K562 (cell line): ENCODE data around the gene CHRND. TPM values are rescaled to one million over a fixed set of nuclear protein-coding genes. Genes with fewer than 3 reads are reported as not detected.

Experiments used
- ATAC-seq: fragments of 200-7000 bp; cut with Tn5 transposase; 3 replicates; pipeline ENCODE4 v1.9.1; 2020; ENCODE audit warnings: moderate library complexity
- BruUV-seq: library from RNA; stranded (reverse); fragments of 400-500 nt; replicated peaks from 2 replicates; lab custom pipeline; 2021; lab: Mats Ljungman, UMichigan
- CTCF ChIA-PET: fragments of 300-600 bp; formaldehyde crosslinking; extraction: SDS; loops from one replicate; lab custom pipeline; 2021; ENCODE audit warnings: low intra/inter-chr PET ratio; lab: Yijun Ruan, JAX
- POLR2A ChIA-PET: fragments of 300-600, 350-650 bp; sonication (Branson Sonifier 250); formaldehyde crosslinking; extraction: SDS; loops from one replicate; lab custom pipeline; 2021; ENCODE audit warnings: antibody characterized with exemption, inconsistent platforms; lab: Yijun Ruan, JAX
- DNase-seq, 4 experiments: peaks; one replicate each; pipeline versions ENCODE4 v3.0.0 to v3.0.0-alpha.2; 2011 to 2018; ENCODE audit warnings: low spot score in 3 of 4, mixed read lengths in 3 of 4; ENCODE audit errors: extremely low read depth in 1 of 4
- FAIRE-seq: peaks from 2 replicates; lab custom pipeline; 2011; peaks lifted over from hg19 to GRCh38; lab: Jason Lieb, UNC
- H2AFZ ChIP-seq: 2 replicates; pipeline ENCODE4 v1.6.0; 2011; ENCODE audit warnings: low read depth, low read length, control low read depth, inconsistent platforms
- H3K27ac ChIP-seq: fragments of 200-600 bp; 3 replicates; pipeline ENCODE4 v1.8.0; 2011; ENCODE audit warnings: low read depth, mild to moderate bottlenecking, control low read depth, inconsistent platforms, low read length, moderate library complexity, mixed read lengths; ENCODE audit errors: extremely low read depth
- H3K27me3 ChIP-seq, 2 experiments: fragments of 300-600 bp in 1 of 2; 2 replicates in 1 of 2; 3 replicates in 1 of 2; pipeline versions ENCODE4 v1.6.0 to v1.8.0; 2011; ENCODE audit warnings: inconsistent platforms in 2 of 2, low read length in 2 of 2, mild to moderate bottlenecking in 1 of 2, mixed read lengths in 1 of 2, moderate library complexity in 1 of 2; ENCODE audit not compliant: control insufficient read depth in 2 of 2, insufficient read depth in 2 of 2
- H3K36me3 ChIP-seq: fragments of 300-600 bp; 3 replicates; pipeline ENCODE4 v1.8.0; 2011; ENCODE audit warnings: mild to moderate bottlenecking, low read length, inconsistent platforms; ENCODE audit not compliant: control insufficient read depth, insufficient read depth
- H3K4me1 ChIP-seq, 2 experiments: fragments of 200-600 bp in 1 of 2; replicated peaks in 1 of 2; 2 replicates in 1 of 2; 3 replicates in 1 of 2; pipeline versions ENCODE4 v1.5.1 to v1.8.0; 2011; ENCODE audit warnings: inconsistent platforms in 2 of 2, low read length in 2 of 2, mild to moderate bottlenecking in 1 of 2, mixed read lengths in 1 of 2, moderate library complexity in 1 of 2; ENCODE audit not compliant: control insufficient read depth in 2 of 2, insufficient read depth in 2 of 2
- H3K4me2 ChIP-seq: 2 replicates; pipeline ENCODE4 v1.6.1; 2011; ENCODE audit warnings: low read length, control low read depth, inconsistent platforms, mixed read lengths; ENCODE audit not compliant: insufficient read depth
- H3K4me3 ChIP-seq: fragments of 200-600 bp; sonication (generic), shearing (Covaris generic); 2 replicates; pipeline ENCODE4 v1.5.1; 2016; ENCODE audit warnings: control low read depth, inconsistent platforms
- H3K79me2 ChIP-seq: fragments of 200-600 bp; 3 replicates; pipeline ENCODE4 v1.8.0; 2011; ENCODE audit warnings: low read length, inconsistent platforms; ENCODE audit not compliant: control insufficient read depth, insufficient read depth
- H3K9ac ChIP-seq, 2 experiments: 2 replicates each; pipeline versions ENCODE4 v1.6.0 to v1.6.1; 2011; ENCODE audit warnings: low read depth in 2 of 2, low read length in 2 of 2, control low read depth in 1 of 2, inconsistent platforms in 1 of 2, mild to moderate bottlenecking in 1 of 2, mixed read lengths in 1 of 2; ENCODE audit not compliant: insufficient read depth in 1 of 2
- H3K9me1 ChIP-seq: one replicate; pipeline ENCODE4 v1.6.0; 2011; ENCODE audit warnings: inconsistent platforms, mild to moderate bottlenecking, low read length, moderate library complexity; ENCODE audit not compliant: control insufficient read depth, insufficient read depth
- H3K9me3 ChIP-seq: replicated peaks from 2 replicates; pipeline ENCODE4 v1.5.1; 2011; ENCODE audit warnings: low read depth, low read length, inconsistent platforms; ENCODE audit not compliant: control insufficient read depth, insufficient read depth
- H4K20me1 ChIP-seq: replicated peaks from 2 replicates; pipeline ENCODE4 v1.6.1; 2011; ENCODE audit warnings: low read length, inconsistent platforms, mixed read lengths; ENCODE audit not compliant: control insufficient read depth, insufficient read depth
- ATF6 ChIP-seq: sonication (generic); formaldehyde crosslinking; IDR thresholded peaks from 2 replicates; pipeline ENCODE4 v1.4.0; 2020; ENCODE audit warnings: mild to moderate bottlenecking, missing genetic modification reagents
- CBX2 ChIP-seq: fragments of 200-600 bp; sonication (generic); IDR thresholded peaks from one replicate; pipeline ENCODE4 v1.6.1; 2012; ENCODE audit warnings: mild to moderate bottlenecking, low read length, inconsistent platforms; ENCODE audit not compliant: insufficient read depth, poor library complexity, severe bottlenecking
- CREB3 ChIP-seq: fragments of 450-650 bp; conservative IDR thresholded peaks from 2 replicates; pipeline ENCODE4 v1.6.1; 2016; ENCODE audit warnings: missing genetic modification characterization, low read depth, mild to moderate bottlenecking, missing compliant biosample characterization, moderate library complexity
- GABPB1 ChIP-seq: sonication (generic); formaldehyde crosslinking; IDR thresholded peaks from 2 replicates; pipeline ENCODE4 v1.8.0; 2022; ENCODE audit warnings: mild to moderate bottlenecking, missing genetic modification reagents
- HES1 ChIP-seq: fragments of 450-650 bp; IDR thresholded peaks from 2 replicates; pipeline ENCODE4 v1.6.1; 2016; ENCODE audit warnings: low read depth, mild to moderate bottlenecking, moderate library complexity
- HOXB6 ChIP-seq: fragments of 250-450 bp; sonication (Bioruptor Pico); IDR thresholded peaks from 2 replicates; pipeline ENCODE4 v1.5.1; 2022; ENCODE audit warnings: mild to moderate bottlenecking, borderline replicate concordance
- LEF1 ChIP-seq: fragments of 450-650 bp; IDR thresholded peaks from 2 replicates; pipeline ENCODE4 v1.6.1; 2016; ENCODE audit warnings: mild to moderate bottlenecking
- MEF2D ChIP-seq: conservative IDR thresholded peaks from 2 replicates; pipeline ENCODE4 v1.6.1; 2016; ENCODE audit warnings: low read depth, missing genetic modification characterization, missing compliant biosample characterization
- MLX ChIP-seq, 2 experiments: fragments of 450-650 bp in 1 of 2; sonication (generic) in 1 of 2; formaldehyde crosslinking; conservative IDR thresholded peaks; 2 replicates each; pipeline versions ENCODE4 v1.4.0 to v1.8.1; 2020 to 2022; ENCODE audit warnings: mild to moderate bottlenecking in 1 of 2, missing genetic modification reagents in 1 of 2
- NFRKB ChIP-seq: fragments of 450-650 bp; IDR thresholded peaks from 2 replicates; pipeline ENCODE4 v1.6.1; 2016; ENCODE audit warnings: low read depth
- PHB2 ChIP-seq: fragments of 450-650 bp; IDR thresholded peaks from 2 replicates; pipeline ENCODE4 v1.6.1; 2017; ENCODE audit warnings: low read depth
- VEZF1 ChIP-seq: fragments of 200-800 bp; sonication (Bioruptor generic); IDR thresholded peaks from 2 replicates; pipeline ENCODE4 v1.6.1; 2017; ENCODE audit warnings: missing genetic modification characterization, missing compliant biosample characterization
- ZNF121 ChIP-seq: sonication (generic); formaldehyde crosslinking; conservative IDR thresholded peaks from 2 replicates; pipeline ENCODE4 v1.8.0; 2022; ENCODE audit warnings: missing genetic modification reagents
- ZNF217 ChIP-seq: sonication (generic); formaldehyde crosslinking; IDR thresholded peaks from 2 replicates; pipeline ENCODE4 v1.8.0; 2022; ENCODE audit warnings: mild to moderate bottlenecking, missing genetic modification reagents
- ZNF655 ChIP-seq: fragments of 250-450 bp; sonication (Bioruptor Pico); IDR thresholded peaks from 2 replicates; pipeline ENCODE4 v1.5.0; 2021
- WGBS: fragments of 100-300 bp; shearing (Covaris generic); methylation state at CpG from one replicate; pipeline ENCODE4 v1.1.6; 2016; ENCODE audit warnings: low coverage, mixed read lengths; ENCODE audit not compliant: insufficient coverage; ENCODE audit errors: missing lambda C conversion rate; 5-methylcytosine and 5-hydroxymethylcytosine counted together
- in situ Hi-C: fragments of 300-500 bp; cut with MboI; formaldehyde crosslinking; loops from 4 replicates; pipeline ENCODE4 v1.15.0; 2018; ENCODE audit warnings: inconsistent platforms, mixed read lengths
- intact Hi-C: fragments of 100-400 bp; cut with micrococcal nuclease; formaldehyde crosslinking; loops from 2 replicates; pipeline ENCODE4 v1.14.2; 2022
- polyA plus RNA-seq, 8 experiments: library from polyadenylated mRNA; depleted of rRNA in 4 of 8; stranded (reverse) in 5 of 8; unstranded in 3 of 8; fragments of >200 nt; fragmentation: Nextera tagmentation in 2 of 8; fragmentation: Illumina TruSeq in 1 of 8; extraction: Ambion mirVana in 2 of 8; extraction: Trizol in 1 of 8; gene quantifications; 2 replicates each; pipeline versions ENCODE4 v1.2.1 to v1.2.3, GENCODE V29; 2011 to 2014; ENCODE audit warnings: inconsistent platforms in 1 of 8, missing spikeins in 1 of 8
- total RNA-seq, 7 experiments: library from RNA; depleted of rRNA in 6 of 7; stranded (reverse); fragments of >200 nt in 6 of 7; fragmentation: Illumina TruSeq in 2 of 7; extraction: Trizol in 2 of 7; gene quantifications; 2 replicates each; pipeline versions ENCODE4 v1.2.1 to v1.2.3, GENCODE V29; 2011 to 2021; ENCODE audit warnings: low replicate concordance in 1 of 7

Gene CHRND
- total and polyA plus RNA-seq, 9 of the 15 experiments (the other 6 are each of a cell fraction or from before 2014, with no cell fraction given) = not detected

GRCh38 chr2:232518844-232519243 is 7.1 kb upstream of the CHRND start:
- Histone ChIP-seq H3K9ac (no peak overlapping the region), H3K27me3 (peaks cover 0 to 56% of the 10 kb centered on the region in 2 experiments; a peak in 3 of 5 replicates), H3K36me3 (no peaks in the 10 kb centered on the region), H3K27ac (no peak overlapping the region), H3K4me2 (no peak overlapping the region), H3K9me3 (no peaks in the 10 kb centered on the region), H3K9me1 (no peaks in the 10 kb centered on the region), H3K4me1 (peaks cover 0 to 22% of the 10 kb centered on the region in 2 experiments; a peak in 2 of 5 replicates)
- ATAC-seq = no peak
- CTCF ChIA-PET = no interaction called here
- no peak for DNase-seq
- no peak for FAIRE-seq
- no TSS peak for BruUV-seq
- in situ Hi-C loops = loop anchor here (10.0 kb wide), 1 partner anchor 614 kb away; no protein-coding TSS in a partner anchor
- POLR2A ChIA-PET = no interaction called here
- WGBS = 3% methylated on average over 4 of the region's 6 CpGs
- TF ChIP-seq VEZF1 (CRISPR knock-in tag) (no peak), HOXB6 (no peak), CBX2 (no peak), GABPB1 (no peak), ZNF217 (CRISPR knock-in tag) (no peak), PHB2 (no peak), HES1 (no peak), LEF1 (no peak), MEF2D (tag) (no peak), NFRKB (no peak), ZNF121 (no peak), ATF6 (no peak), ZNF655 (CRISPR knock-in tag) (no peak), CREB3 (no peak), MLX (CRISPR knock-in tag; conservative IDR thresholded peaks at IDR 0.05) (no peak)
- TF ChIP-seq, all 486 proteins: peak for 0
- intact Hi-C loops = no loop called here
- Histone ChIP-seq H2AFZ (no peak overlapping the region), H3K79me2 (no peaks in the 10 kb centered on the region), H3K4me3 (no peak overlapping the region), H4K20me1 (no peaks in the 10 kb centered on the region)
